ENCODE measurements around the gene AFMID.
"Not testable (repeated sequence)": the region's sequence is repeated elsewhere in the genome, so short reads cannot be mapped to it uniquely, and the experiment has no call there.

AFMID gene

DNA sequence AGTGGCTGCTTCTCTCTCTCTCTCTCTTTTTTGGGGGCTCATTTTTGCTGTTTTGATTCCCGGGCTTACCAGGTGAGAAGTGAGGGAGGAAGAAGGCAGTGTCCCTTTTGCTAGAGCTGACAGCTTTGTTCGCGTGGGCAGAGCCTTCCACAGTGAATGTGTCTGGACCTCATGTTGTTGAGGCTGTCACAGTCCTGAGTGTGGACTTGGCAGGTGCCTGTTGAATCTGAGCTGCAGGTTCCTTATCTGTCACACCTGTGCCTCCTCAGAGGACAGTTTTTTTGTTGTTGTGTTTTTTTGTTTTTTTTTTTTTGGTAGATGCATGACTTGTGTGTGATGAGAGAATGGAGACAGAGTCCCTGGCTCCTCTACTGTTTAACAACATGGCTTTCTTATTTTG is 36.6 kb downstream of the AFMID start:
- DNase-seq (ENCODE audit: low spot score), result no peak

DNA sequence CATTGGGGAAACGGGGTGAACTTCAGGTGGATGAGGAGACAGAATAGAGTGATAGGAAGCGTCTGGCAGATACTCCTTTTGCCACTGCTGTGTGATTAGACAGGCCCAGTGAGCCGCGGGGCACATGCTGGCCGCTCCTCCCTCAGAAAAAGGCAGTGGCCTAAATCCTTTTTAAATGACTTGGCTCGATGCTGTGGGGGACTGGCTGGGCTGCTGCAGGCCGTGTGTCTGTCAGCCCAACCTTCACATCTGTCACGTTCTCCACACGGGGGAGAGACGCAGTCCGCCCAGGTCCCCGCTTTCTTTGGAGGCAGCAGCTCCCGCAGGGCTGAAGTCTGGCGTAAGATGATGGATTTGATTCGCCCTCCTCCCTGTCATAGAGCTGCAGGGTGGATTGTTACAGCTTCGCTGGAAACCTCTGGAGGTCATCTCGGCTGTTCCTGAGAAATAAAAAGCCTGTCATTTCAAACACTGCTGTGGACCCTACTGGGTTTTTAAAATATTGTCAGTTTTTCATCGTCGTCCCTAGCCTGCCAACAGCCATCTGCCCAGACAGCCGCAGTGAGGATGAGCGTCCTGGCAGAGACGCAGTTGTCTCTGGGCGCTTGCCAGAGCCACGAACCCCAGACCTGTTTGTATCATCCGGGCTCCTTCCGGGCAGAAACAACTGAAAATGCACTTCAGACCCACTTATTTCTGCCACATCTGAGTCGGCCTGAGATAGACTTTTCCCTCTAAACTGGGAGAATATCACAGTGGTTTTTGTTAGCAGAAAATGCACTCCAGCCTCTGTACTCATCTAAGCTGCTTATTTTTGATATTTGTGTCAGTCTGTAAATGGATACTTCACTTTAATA is 37.3 kb downstream of the AFMID start:
- DNase-seq (ENCODE audit: low spot score), result no peak

DNA sequence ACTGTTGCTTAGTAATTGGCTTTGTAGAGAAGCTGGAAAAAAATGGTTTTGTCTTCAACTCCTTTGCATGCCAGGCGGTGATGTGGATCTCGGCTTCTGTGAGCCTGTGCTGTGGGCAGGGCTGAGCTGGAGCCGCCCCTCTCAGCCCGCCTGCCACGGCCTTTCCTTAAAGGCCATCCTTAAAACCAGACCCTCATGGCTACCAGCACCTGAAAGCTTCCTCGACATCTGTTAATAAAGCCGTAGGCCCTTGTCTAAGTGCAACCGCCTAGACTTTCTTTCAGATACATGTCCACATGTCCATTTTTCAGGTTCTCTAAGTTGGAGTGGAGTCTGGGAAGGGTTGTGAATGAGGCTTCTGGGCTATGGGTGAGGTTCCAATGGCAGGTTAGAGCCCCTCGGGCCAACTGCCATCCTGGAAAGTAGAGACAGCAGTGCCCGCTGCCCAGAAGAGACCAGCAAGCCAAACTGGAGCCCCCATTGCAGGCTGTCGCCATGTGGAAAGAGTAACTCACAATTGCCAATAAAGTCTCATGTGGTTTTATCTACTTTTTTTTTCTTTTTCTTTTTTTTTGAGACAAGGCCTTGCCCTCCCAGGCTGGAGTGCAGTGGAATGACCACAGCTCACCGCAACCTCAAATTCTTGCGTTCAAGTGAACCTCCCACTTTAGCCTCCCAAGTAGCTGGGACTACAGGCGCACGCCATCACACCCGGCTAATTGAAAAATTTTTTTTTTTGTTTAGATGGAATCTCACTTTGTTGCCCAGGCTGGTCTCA is 38.1 kb downstream of the AFMID start:
- no peak for DNase-seq (ENCODE audit: low spot score)

DNA sequence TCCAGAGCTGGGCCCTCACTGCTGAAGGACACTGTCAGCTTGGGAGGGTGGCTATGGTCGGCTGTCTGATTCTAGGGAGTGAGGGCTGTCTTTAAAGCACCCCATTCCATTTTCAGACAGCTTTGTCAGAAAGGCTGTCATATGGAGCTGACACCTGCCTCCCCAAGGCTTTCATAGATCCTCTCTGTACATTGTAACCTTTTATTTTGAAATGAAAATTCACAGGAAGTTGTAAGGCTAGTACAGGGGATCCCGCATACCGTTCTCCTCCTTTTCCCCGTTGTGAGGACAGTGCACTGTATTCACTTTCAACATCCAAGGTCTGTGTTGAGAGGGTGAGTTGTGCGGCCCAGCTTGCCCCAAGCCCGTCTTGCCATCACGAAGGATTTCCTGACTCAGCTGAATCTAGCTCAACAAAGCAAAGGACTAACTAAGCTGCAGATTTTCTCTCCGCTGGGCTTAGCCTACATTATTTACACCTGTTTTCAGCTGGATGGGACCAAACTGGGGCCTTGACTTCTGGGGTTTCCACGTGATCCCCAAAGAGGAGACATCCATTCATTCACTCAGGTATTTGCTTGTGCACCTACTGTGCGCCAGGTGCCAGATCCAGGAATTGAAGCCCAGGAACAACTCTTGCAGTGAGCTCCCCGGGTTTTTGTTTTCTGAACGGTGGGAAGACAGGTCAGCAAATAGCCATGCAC is 39.0 kb downstream of the AFMID start:
- no peak for DNase-seq (ENCODE audit: low spot score)

DNA sequence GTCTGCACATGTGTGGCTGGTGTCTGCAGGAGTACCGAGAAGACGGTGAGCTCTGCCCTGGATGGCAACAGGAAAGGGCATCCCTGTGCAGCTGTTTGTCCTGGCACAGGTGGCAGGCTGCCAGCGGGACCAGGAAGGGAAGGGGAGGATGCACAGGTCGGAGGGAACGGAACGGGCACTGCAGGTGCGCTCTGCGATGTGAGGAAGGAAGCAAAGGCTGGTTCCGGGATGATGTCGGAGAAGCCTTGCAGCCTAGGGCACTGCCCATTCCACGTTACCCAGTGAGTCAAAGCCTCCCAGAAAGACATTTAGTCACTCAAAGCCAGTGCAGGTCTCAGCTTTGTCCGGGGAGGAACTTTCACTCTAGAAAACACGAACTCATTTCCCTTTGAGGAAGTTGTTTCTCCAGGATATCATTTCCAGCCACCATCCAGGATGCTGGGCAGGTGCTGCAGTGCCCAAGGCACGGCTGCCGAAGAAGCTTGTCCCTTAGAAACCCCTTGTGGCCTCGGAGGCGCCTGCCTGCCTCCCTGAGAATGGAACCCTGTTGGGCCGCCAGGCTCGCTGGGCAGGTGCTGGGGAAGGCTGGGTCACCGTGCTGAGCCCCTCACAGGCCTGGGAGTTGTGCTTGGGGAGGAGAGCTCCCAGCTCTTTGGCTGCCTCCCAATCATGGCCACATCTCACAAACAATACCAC is 39.7 kb downstream of the AFMID start:
- no peak for DNase-seq (ENCODE audit: low spot score)

DNA sequence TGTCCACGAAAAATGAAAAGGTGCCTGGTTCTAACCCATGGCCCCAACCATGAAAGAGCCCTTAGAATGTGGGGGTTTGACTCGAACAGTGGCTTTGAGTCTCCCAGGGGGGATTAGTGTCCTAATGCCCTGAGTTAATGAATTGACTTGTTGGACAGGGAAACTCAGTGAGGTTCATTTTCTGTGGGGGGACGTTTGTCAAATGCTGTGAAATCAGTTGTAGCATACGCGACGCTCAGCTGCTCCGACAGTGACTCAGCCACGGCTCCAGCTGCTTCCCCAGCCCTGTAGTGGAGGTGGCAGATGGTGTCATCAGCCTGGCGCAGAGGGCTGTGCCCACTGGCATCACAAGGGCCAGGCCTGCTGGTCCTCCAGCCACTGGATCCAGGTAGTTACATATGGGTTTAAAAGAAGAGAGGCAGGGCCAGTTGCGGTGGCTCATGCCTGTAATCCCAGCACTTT is 40.3 kb downstream of the AFMID start:
- DNase-seq (ENCODE audit: low spot score), result no peak

DNA sequence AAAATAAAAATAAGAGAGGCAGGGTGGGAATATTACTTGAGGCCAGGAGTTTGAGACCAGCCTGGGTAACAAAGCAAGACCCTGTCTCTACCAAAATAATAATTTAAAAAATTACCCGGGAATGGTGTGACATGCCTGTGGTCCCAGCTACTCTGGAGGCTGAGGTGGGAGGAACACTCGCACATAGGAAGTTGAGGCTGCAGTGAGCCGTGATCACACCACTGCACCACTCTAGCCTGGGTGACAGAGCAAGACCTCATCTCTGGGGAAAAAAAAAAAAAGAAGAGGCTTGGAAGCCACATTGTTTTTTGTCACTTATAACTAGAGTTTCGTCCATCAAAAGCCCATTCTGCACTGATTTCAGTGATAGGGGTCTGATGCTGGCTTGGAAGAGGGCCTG is 41.0 kb downstream of the AFMID start:
- no peak for DNase-seq (ENCODE audit: low spot score)

DNA sequence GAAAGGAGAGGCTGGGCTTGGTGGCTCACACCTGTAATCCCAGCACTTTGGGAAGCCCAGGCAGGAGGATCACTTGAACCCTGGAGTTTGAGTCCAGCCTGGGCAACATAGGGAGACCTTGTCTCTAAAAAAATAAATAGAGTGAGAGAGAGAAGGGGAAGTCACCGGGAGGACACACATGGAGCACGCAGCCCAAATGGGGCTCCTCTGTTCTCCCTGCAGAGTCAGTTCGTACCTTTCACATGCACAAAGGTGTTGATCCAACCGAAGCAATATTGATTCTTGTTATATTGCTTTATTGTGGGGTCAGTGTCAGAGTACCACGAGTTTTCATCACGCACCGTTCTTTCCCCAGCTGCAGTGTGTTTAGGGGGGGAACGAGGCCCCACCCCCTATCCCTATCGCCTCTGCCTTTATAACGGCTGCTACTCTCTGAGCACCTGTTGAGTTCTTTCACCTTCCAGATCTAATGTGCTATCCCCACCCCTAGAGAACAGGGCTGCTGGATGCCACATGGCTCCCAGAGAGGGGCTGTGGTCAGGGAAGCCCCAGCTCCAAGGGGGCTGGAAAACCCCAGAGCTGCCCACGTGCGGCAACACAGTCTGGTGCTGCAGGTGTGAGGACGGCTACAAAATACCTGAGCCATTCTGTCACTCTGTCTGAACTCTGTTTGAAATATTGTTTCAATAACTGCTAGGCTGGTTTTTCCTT is 43.2 kb downstream of the AFMID start:
- peak; percentile 16 for DNase-seq (ENCODE audit: low spot score)

DNA sequence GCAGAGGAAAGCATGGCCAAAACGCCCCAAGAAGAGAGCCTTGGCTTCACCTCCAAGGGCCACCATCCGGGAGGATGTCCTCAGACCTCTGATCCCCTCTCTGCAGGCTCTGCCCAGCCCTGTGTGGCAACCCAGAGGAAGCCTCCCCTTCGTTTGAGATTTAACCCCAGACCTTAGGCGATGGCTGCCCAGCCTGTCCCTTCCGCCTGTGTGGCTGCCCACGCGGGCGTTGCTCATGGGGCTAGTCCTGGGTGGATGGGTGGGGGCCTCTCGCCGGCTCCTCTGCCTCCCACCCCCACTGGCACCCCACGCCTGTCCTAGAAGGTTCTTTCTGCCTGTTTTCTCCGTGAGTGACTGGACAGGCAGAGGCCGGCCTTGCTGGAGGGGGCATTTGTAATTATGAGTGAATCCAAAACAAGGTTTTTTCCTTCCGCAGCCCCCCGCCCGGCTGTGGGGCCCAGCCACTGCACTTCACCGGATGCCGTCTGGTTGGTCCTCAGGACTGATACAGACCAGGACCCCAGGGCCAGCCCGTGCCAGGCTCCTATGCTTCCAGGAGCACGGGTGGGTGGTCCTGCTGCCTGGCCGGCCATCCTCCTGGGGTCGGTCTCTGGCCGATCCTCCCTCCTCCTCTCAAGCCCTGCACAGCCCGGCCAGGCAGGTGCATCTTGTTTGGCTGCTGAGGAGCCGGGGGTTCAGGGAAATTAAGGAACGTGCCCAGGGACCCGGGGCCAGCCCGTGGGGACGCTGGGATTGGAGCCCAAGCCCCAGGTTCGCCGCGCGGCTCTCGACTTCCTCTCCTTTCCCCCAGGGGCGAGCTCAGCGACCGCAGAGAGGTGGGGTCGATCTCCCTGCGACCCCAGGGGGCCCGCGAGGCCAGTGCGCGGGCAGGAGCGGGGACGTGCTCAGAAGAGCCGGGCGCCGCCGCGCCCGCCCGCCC is 44.1 kb downstream of the AFMID start, which contains the start of gene TMEM235:
Gene TMEM235, plus strand, starts transcription at position 636 of the 940 bp plus-strand sequence. CDS start 393 bp downstream, outside the sequence.
- DNase-seq (ENCODE audit: low spot score), result no peak

DNA sequence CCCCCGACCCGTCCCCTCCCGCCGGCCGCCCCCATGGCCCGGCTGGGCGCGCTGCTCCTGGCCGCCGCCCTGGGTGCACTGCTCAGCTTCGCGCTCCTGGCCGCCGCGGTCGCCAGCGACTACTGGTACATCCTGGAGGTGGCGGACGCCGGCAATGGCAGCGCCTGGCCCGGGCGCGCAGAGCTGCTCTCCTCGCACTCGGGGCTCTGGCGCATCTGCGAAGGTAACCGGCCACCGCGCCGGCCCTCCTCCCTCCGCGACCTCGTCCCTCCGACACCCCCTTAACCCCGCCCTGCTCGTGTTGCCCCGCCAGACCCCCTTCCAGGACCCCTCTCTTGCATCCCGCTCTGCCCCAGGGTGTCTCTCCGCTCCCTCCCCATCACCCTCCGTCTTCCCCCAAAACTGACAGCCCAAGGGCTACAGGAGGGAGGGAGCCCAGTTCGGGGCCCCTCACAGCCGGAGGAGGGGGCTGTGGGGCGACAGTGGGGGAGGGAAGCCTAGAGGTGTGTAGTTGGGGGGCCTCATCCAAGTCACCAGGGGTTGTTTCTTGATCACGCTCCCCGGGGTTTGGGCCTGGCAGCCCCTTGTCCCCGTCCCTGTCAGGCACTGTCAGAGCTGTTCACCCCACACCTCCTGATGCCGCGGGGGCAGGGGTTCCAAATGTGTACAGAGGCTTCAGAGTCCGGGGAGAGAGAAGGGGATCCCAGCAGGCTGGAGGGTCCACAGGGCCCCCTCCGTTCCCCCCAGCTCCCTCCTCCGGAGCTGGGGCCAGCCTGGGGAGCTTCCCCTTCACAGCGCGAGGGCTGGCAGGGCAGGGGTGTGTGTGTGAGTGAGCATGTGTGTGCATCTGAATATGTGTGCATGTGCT is 45.1 kb downstream of the AFMID start:
- peak; percentile 31 for DNase-seq (ENCODE audit: low spot score)

DNA sequence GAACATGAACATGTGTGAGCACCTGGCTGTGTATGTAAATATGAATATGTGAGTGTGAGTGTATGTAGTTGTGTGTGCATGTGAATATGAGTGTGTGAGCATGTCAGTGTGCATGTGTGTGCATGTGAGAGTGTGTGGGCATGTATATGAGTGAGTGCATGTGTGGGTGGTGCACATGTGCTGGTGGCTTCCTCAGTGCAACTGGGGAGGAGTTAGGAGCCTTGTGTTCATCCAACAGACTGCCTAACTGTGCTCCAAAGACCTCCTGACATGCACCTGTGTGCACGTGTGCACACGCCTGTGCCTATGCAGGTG is 45.7 kb downstream of the AFMID start:
- peak; percentile 14 for DNase-seq (ENCODE audit: low spot score)

DNA sequence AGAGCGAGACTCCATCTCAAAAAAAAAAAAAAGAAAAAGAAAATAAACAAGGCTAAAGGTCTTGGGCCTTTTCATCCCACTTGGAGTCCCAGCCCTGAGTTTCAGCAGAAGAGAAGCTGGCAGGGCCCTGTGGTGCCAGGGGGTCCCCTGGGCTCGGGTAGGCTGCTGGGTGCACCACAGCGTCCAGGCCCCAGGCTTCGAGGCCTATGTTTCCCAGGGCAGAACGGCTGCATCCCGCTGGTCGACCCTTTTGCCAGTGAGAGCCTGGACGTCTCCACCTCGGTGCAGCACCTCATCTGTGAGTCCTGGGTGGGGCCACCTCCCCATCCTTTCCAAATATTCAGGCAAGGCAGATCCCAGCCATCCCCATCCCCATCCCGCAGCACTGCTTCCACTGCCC is 46.5 kb downstream of the AFMID start:
- no peak for DNase-seq (ENCODE audit: low spot score)

DNA sequence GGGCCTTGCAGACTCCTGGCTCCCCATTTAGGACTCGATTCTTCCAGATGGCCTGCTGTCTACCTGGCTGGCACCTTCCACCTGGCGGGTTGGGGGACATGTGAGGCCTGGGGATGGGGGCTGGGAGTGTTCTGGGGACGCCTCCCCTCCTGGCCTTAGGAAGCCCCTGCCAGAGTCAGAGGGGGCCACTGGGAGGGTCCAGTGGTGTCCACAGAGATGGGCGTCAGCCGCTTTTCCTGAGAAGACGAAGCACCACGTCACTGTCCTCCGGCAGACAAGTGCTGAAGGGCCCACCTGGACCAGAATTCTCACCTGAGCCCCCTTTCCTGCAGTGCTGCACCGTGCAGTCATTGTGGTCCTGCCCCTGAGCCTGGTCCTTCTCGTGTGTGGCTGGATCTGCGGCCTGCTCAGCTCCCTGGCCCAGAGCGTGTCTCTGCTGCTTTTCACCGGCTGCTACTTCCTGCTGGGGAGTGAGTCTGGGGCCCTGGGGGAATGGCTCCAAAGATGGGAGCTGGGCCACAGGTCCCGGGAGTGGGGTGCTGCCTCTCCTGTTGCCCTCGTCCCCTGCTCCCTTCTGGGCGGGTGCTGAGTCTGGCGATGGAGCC is 47.2 kb downstream of the AFMID start:
- DNase-seq (ENCODE audit: low spot score), result peak; percentile 25

DNA sequence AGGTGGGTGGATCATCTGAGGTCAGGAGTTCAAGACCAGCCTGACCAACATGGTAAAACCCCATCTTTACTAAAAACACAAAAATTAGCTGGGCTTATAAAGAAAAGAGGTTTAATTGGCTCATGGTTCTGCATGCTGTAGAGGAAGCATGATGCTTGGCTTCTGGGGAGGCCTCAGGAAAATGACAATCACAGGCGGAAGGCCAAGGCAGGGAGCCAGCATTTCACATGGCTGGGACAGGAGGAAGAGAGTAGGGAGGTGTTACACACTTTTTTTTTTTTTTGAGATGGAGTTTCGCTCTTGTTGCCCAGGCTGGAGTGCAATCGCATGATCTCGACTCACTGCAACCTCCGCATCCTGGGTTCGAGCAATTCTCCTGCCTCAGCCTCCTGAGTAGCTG is 47.9 kb downstream of the AFMID start:
- DNase-seq (ENCODE audit: low spot score), result not testable (repeated sequence)

DNA sequence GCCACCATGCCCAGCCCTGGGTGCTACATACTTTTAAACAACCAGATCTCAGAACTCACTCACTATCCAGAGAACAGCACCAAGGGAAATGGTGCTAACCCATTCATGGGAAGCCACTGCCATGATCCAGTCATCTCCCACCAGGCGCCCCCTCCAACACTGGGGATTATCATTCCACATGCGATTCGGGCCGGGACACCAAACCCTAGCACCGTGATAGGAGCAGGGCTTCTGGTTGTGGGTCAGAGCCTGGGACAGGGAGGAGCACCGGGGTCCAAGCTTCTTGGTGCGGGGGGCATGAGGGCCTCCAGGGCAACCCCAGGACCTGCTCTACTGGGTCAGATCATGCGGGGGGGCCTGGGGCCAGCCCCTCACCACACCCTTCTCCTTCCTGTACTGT is 48.7 kb downstream of the AFMID start:
- DNase-seq (ENCODE audit: low spot score), result no peak

DNA sequence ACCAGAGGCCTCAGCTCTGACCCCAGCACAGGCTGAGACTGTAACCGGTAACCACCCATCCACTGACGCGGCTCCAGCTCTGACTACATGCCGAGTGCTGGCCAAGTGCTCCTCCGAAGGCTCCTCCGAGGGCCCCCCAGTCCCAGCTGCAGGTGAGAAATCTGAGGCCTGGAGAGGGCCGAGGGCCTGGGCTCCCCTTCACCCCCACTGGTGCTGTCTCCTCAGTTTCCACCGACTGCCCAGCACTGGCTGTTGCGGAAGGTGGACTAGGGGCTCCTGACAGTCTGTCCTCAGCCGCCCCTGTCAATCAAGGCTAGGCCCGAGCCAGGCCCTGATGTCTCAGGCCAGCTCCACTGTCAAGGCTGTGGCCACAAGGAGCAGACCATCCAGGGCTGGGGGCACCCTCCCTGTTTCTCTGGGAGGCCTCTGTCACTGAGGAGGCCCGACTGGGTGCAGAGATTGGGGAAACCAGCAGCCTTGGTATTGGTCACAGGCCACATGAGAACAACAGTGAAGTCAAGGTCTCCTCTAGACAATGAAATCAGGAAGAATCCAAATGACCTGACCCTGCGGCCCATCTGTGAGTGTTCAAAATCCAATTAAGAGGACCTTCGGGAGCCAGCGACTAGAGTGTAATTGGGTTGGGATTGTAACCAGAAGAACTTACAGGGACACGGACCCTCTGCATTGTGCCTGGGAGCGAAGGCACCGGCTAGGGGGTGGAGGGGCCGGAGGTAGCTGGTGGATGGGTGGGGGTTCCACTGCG is 49.4 kb downstream of the AFMID start:
- peak; percentile 84 for DNase-seq (ENCODE audit: low spot score)

DNA sequence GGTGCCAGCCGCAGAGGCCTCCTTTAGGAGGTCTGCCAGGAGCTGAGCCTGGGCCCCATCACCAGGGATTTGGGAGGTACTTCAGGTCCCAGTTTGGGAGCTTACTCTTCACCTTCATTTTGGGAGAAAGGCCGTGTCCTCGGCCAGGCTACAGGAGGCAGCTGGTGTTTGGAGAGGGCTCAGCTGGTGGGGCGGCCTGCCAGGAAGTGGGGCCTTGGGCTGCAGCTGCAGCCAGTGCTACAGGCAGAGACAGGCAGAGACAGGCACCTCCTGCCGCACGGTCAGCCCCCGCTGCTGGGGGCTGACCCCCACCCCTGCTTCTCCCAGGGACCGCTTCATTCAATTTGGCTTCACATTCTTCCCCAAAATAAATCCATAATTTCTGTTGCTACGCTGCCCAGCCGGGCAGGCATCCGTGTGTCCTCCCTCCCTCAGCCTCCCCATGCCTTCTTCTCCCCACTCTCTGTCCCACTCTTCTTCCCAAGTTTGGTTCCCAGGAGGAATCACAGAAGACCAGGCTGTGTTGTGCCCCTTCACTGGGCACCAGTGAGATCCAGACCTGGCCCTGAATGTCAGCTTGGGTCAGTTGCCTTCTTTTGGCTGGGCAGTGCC is 50.3 kb downstream of the AFMID start:
- peak; percentile 38 for DNase-seq (ENCODE audit: low spot score)
